HepG2 (cell line): Measurements from ENCODE around the gene ZG16B. TPM values are rescaled to one million over a fixed set of nuclear protein-coding genes. Genes with fewer than 3 reads are reported as not detected.
A peak's percentile ranks its signal among the peaks of the same experiment; 100 is the strongest.

Source experiments
- ARHGAP35 ChIP-seq: sonication (generic); formaldehyde crosslinking; IDR thresholded peaks from 2 replicates; pipeline ENCODE4 v1.9.0; 2022; ENCODE audit warnings: mild to moderate bottlenecking, inconsistent platforms, moderate library complexity, missing genetic modification reagents, borderline replicate concordance
- CTCF ChIP-seq: sonication (generic); formaldehyde crosslinking; IDR thresholded peaks from 2 replicates; pipeline ENCODE4 v1.5.0; 2020; ENCODE audit warnings: mild to moderate bottlenecking, missing genetic modification reagents, moderate library complexity
- EHMT2 ChIP-seq: fragments of 200-600 bp; sonication (generic); IDR thresholded peaks from 2 replicates; pipeline ENCODE4 v1.7.0; 2017; ENCODE audit warnings: antibody characterized with exemption, low read depth, low read length, borderline replicate concordance
- GABPA ChIP-seq, 2 experiments: IDR thresholded peaks; 2 replicates each; pipeline ENCODE4 v1.6.1; 2011 to 2016; ENCODE audit warnings: low read depth in 2 of 2, low read length in 1 of 2, missing biosample characterization in 1 of 2, missing genetic modification characterization in 1 of 2
- GATAD1 ChIP-seq: IDR thresholded peaks from 2 replicates; pipeline ENCODE4 v1.6.1; 2016; ENCODE audit warnings: missing genetic modification reagents, missing compliant biosample characterization
- HNF4A ChIP-seq: sonication (generic); formaldehyde crosslinking; IDR thresholded peaks from 2 replicates; pipeline ENCODE4 v1.4.0; 2020; ENCODE audit warnings: missing genetic modification reagents
- HNRNPH1 ChIP-seq: fragments of 200-400 bp; formaldehyde crosslinking; optimal IDR thresholded peaks from 2 replicates; pipeline ENCODE3; 2017; ENCODE audit warnings: mild to moderate bottlenecking, low read depth, low read length
- IKZF1 ChIP-seq: fragments of 450-650 bp; IDR thresholded peaks from 2 replicates; pipeline ENCODE4 v1.7.1; 2016
- IRF9 ChIP-seq: sonication (generic); formaldehyde crosslinking; IDR thresholded peaks from 2 replicates; pipeline ENCODE4 v1.8.0; 2022; ENCODE audit warnings: missing genetic modification reagents, mild to moderate bottlenecking, borderline replicate concordance
- KAT8 ChIP-seq: IDR thresholded peaks from 2 replicates; pipeline ENCODE4 v1.6.1; 2016; ENCODE audit warnings: missing genetic modification reagents, missing compliant biosample characterization
- KDM5B ChIP-seq: sonication (generic); formaldehyde crosslinking; IDR thresholded peaks from 2 replicates; pipeline ENCODE4 v1.4.0; 2020; ENCODE audit warnings: missing genetic modification reagents, mild to moderate bottlenecking, borderline replicate concordance
- MXD4 ChIP-seq: IDR thresholded peaks from 2 replicates; pipeline ENCODE4 v1.6.1; 2016; ENCODE audit warnings: mild to moderate bottlenecking, missing biosample characterization, missing genetic modification reagents
- RAD21 ChIP-seq: fragments of 450-650 bp; formaldehyde crosslinking; IDR thresholded peaks from 2 replicates; pipeline ENCODE4 v1.5.0; 2020; ENCODE audit warnings: mild to moderate bottlenecking
- RXRA ChIP-seq: sonication (generic); formaldehyde crosslinking; IDR thresholded peaks from 2 replicates; pipeline ENCODE4 v1.5.1; 2020; ENCODE audit warnings: missing genetic modification reagents
- THAP9 ChIP-seq: sonication (generic); formaldehyde crosslinking; IDR thresholded peaks from 2 replicates; pipeline ENCODE4; 2020; ENCODE audit warnings: missing genetic modification reagents, mild to moderate bottlenecking, borderline replicate concordance
- YY1 ChIP-seq: IDR thresholded peaks from 2 replicates; pipeline ENCODE4 v1.6.1; 2011; ENCODE audit warnings: low read length, low read depth, moderate library complexity, mild to moderate bottlenecking; ENCODE audit not compliant: insufficient read depth, insufficient replicate concordance
- ZFP91 ChIP-seq: sonication (generic); formaldehyde crosslinking; IDR thresholded peaks from 2 replicates; pipeline ENCODE4 v1.9.0; 2022; ENCODE audit warnings: missing genetic modification reagents, mild to moderate bottlenecking, borderline replicate concordance
- ZFYVE20 ChIP-seq: sonication (generic); formaldehyde crosslinking; IDR thresholded peaks from 2 replicates; pipeline ENCODE4 v1.8.0; 2023; ENCODE audit warnings: low read depth, mild to moderate bottlenecking, moderate library complexity, missing genetic modification reagents, borderline replicate concordance
- ZNF331 ChIP-seq: sonication (generic); formaldehyde crosslinking; IDR thresholded peaks from 2 replicates; pipeline ENCODE4 v1.4.0; 2020; ENCODE audit warnings: missing genetic modification reagents
- ZNF501 ChIP-seq: sonication (generic); formaldehyde crosslinking; IDR thresholded peaks from 2 replicates; pipeline ENCODE4 v1.5.1; 2020; ENCODE audit warnings: mild to moderate bottlenecking, moderate library complexity, missing genetic modification reagents
- ZNF672 ChIP-seq: sonication (generic); formaldehyde crosslinking; IDR thresholded peaks from 2 replicates; pipeline ENCODE4 v1.8.1; 2022; ENCODE audit warnings: missing genetic modification reagents
- ZNF747 ChIP-seq: sonication (generic); formaldehyde crosslinking; IDR thresholded peaks from 2 replicates; pipeline ENCODE4 v1.8.1; 2023; ENCODE audit warnings: missing genetic modification reagents, mild to moderate bottlenecking, borderline replicate concordance
- polyA plus RNA-seq, 8 experiments: library from polyadenylated mRNA; depleted of rRNA in 3 of 8; stranded (reverse) in 7 of 8; unstranded in 1 of 8; fragments of >200 nt; fragmentation: Illumina TruSeq in 4 of 8; extraction: Trizol in 4 of 8; gene quantifications; 2 replicates each; pipeline versions ENCODE4 v1.2.1 to v1.2.3, GENCODE V29; 2011 to 2016; ENCODE audit warnings: low read depth in 4 of 8, missing spikeins in 1 of 8, mixed read lengths in 1 of 8; ENCODE audit not compliant: insufficient read depth in 1 of 8
- total RNA-seq, 5 experiments: library from RNA; depleted of rRNA; stranded (reverse); fragments of >200 nt; fragmentation: Illumina TruSeq; extraction: Trizol; gene quantifications; 2 replicates each; pipeline ENCODE4 v1.2.3, GENCODE V29; 2016; ENCODE audit warnings: low read depth in 1 of 5

The ZG16B gene
- total and polyA plus RNA-seq, 2 of the 13 experiments (the other 11 are each of a cell fraction or from before 2014, with no cell fraction given): 1.5 to 11.3 TPM

GRCh38 chr16:2838928-2839327 is 8.8 kb downstream of the ZG16B start (continued):
- peak; percentile 19; the same call in 1 of the 2 replicates for TF ChIP-seq THAP9 (CRISPR knock-in tag)
- no peak for TF ChIP-seq ZFYVE20 (CRISPR knock-in tag)
- peak; percentile 91 for TF ChIP-seq RAD21
- peak; percentile 72 for TF ChIP-seq GATAD1 (CRISPR knock-in tag)
- 0 out of 2 replicates have a peak, but pooled peaks have one; percentile 39 for TF ChIP-seq KAT8 (CRISPR knock-in tag)
- 0 out of 2 replicates have a peak, but pooled peaks have one; percentile 32 for TF ChIP-seq MXD4 (CRISPR knock-in tag)
- TF ChIP-seq HNRNPH1: no peak
- TF ChIP-seq ZNF331 (CRISPR knock-in tag): peak; percentile 28; the same call in 1 of the 2 replicates
- peak; percentile 43; the same call in 1 of the 2 replicates for TF ChIP-seq ZFP91 (CRISPR knock-in tag)
- peak; percentile 99 for TF ChIP-seq CTCF
- peak; percentile 53 for TF ChIP-seq YY1
- peak; percentile 54; the same call in 1 of the 2 replicates for TF ChIP-seq IRF9 (CRISPR knock-in tag)
- TF ChIP-seq ZNF747 (CRISPR knock-in tag): no peak
- TF ChIP-seq HNF4A (CRISPR knock-in tag): peak; percentile 34
- TF ChIP-seq GABPA (IDR thresholded peaks at IDR 0.05; ENCODE audit: low read depth, low read length): no peak
- TF ChIP-seq GABPA (CRISPR knock-in tag; IDR thresholded peaks at IDR 0.05; ENCODE audit: low read depth): peak; percentile 28; the same call in 1 of the 2 replicates
- no peak for TF ChIP-seq ZNF672
- TF ChIP-seq ARHGAP35: no peak
- TF ChIP-seq IKZF1: no peak
- no peak for TF ChIP-seq RXRA
- no peak for TF ChIP-seq EHMT2
- TF ChIP-seq KDM5B (CRISPR knock-in tag): 0 out of 2 replicates have a peak, but pooled peaks have one; percentile 23
- peak; percentile 51; the same call in 1 of the 2 replicates for TF ChIP-seq ZNF501
